ENCODE measurements around the gene SENP1.

The SENP1 gene

GRCh38 chr12:48015129-48015528 is 90.8 kb downstream of the SENP1 start:
- DNase-seq, result no peak

GRCh38 chr12:48013287-48013686 is 92.6 kb downstream of the SENP1 start:
- DNase-seq, result no peak

- DNase-seq, result no peak
Measured at GRCh38 chr12:48012070-48012469, 93.8 kb downstream of the SENP1 start.

GRCh38 chr12:48010366-48010970 is 95.4 kb downstream of the SENP1 start:
- no peak for DNase-seq

GRCh38 chr12:48009471-48009870 is 96.4 kb downstream of the SENP1 start:
- DNase-seq, result no peak

GRCh38 chr12:48008950-48009349 is 96.9 kb downstream of the SENP1 start:
- DNase-seq, result no peak

- DNase-seq, result no peak
Measured at GRCh38 chr12:48008349-48008748, 97.5 kb downstream of the SENP1 start.

GRCh38 chr12:48007206-48007605 is 98.7 kb downstream of the SENP1 start:
- no peak for DNase-seq

GRCh38 chr12:48005750-48006021 is 100.2 kb downstream of the SENP1 start:
- DNase-seq, result no peak

- DNase-seq, result no peak
Measured at GRCh38 chr12:48005001-48005749, 100.7 kb downstream of the SENP1 start.

GRCh38 chr12:48004053-48004941 is 101.6 kb downstream of the SENP1 start, which contains the start of gene COL2A1:
TSS of gene COL2A1 (minus strand) at chr12:48004476. CDS start at chr12:48004321, 155 bp downstream.
- DNase-seq, result no peak

- DNase-seq, result no peak
Measured at GRCh38 chr12:48003226-48004052, 102.4 kb downstream of the SENP1 start.

GRCh38 chr12:48002773-48003218 is 103.1 kb downstream of the SENP1 start:
- no peak for DNase-seq

GRCh38 chr12:48002414-48002730 is 103.5 kb downstream of the SENP1 start:
- DNase-seq, result no peak

GRCh38 chr12:48001505-48002413 is 104.1 kb downstream of the SENP1 start:
- no peak for DNase-seq

GRCh38 chr12:48000878-48001504 is 104.9 kb downstream of the SENP1 start:
- no peak for DNase-seq

GRCh38 chr12:47999816-48000215 is 106.1 kb downstream of the SENP1 start:
- DNase-seq, result no peak

- no peak for DNase-seq
Measured at GRCh38 chr12:47997321-47997720, 108.6 kb downstream of the SENP1 start.

GRCh38 chr12:47995981-47996401 is 109.9 kb downstream of the SENP1 start:
- no peak for DNase-seq

- no peak for DNase-seq
Measured at GRCh38 chr12:47993491-47993890, 112.4 kb downstream of the SENP1 start.
